ENCODE results near the gene RTL5.

RTL5 gene

GRCh38 chrX:72158773-72159172, 27.1 kb upstream of the RTL5 start:
- H3K4me3 ChIP-seq (ENCODE audit: low read depth, low read length), result no peak overlapping the region
- DNase-seq (ENCODE audit: low read depth), result no peak
- TF ChIP-seq CTCF (IDR thresholded peaks at IDR 0.05; ENCODE audit: low read depth, low read length, missing control alignments), result no peak

GRCh38 chrX:72146527-72146926, 14.8 kb upstream of the RTL5 start:
- DNase-seq (ENCODE audit: low read depth), result no peak
- no peak for TF ChIP-seq CTCF (IDR thresholded peaks at IDR 0.05; ENCODE audit: low read depth, low read length, missing control alignments)
- no peak overlapping the region for H3K4me3 ChIP-seq (ENCODE audit: low read depth, low read length)

- H3K4me3 ChIP-seq (ENCODE audit: low read depth, low read length), result no peak overlapping the region
- DNase-seq (ENCODE audit: low read depth), result no peak
- TF ChIP-seq CTCF (IDR thresholded peaks at IDR 0.05; ENCODE audit: low read depth, low read length, missing control alignments), result no peak
Observed at GRCh38 chrX:72145181-72145580, 13.5 kb upstream of the RTL5 start.

- H3K4me3 ChIP-seq (ENCODE audit: low read depth, low read length), result no peak overlapping the region
- DNase-seq (ENCODE audit: low read depth), result no peak
- no peak for TF ChIP-seq CTCF (IDR thresholded peaks at IDR 0.05; ENCODE audit: low read depth, low read length, missing control alignments)
Observed at GRCh38 chrX:72143609-72143907, 11.8 kb upstream of the RTL5 start.

- no peak overlapping the region for H3K4me3 ChIP-seq (ENCODE audit: low read depth, low read length)
- no peak for DNase-seq (ENCODE audit: low read depth)
- TF ChIP-seq CTCF (IDR thresholded peaks at IDR 0.05; ENCODE audit: low read depth, low read length, missing control alignments), result no peak
Observed at GRCh38 chrX:72142794-72143608, 11.3 kb upstream of the RTL5 start.

- no peak for TF ChIP-seq CTCF (IDR thresholded peaks at IDR 0.05; ENCODE audit: low read depth, low read length, missing control alignments)
- DNase-seq (ENCODE audit: low read depth), result no peak
- no peak overlapping the region for H3K4me3 ChIP-seq (ENCODE audit: low read depth, low read length)
Observed at GRCh38 chrX:72142094-72142793, 10.5 kb upstream of the RTL5 start.
